Left lobe of liver (tissue), 2 donors: Measurements from ENCODE around the gene EYS. TPM values are rescaled to one million over a fixed set of nuclear protein-coding genes. Genes with fewer than 3 reads are reported as not detected.

Experiments
- ATAC-seq: fragments of 200-7000 bp; cut with Tn5 transposase; one replicate; pipeline ENCODE4 v1.9.1; 2020; ENCODE audit warnings: mild to moderate bottlenecking, moderate library complexity
- DNase-seq: peaks from one replicate; pipeline ENCODE4 v3.0.0-alpha.2; 2020; ENCODE audit warnings: low spot score
- total RNA-seq: library from RNA; stranded (reverse); gene quantifications from one replicate; pipeline ENCODE4 v1.2.1, GENCODE V29; 2021
- donor health status: DM: no; HTN: no; CAD: no; lungs with moderate emphysema.
- donor health status: DM: no; HTN: yes; CAD: no.

EYS gene
- total RNA-seq, 1 donor from 2014 or later = 1.3 TPM

DNA sequence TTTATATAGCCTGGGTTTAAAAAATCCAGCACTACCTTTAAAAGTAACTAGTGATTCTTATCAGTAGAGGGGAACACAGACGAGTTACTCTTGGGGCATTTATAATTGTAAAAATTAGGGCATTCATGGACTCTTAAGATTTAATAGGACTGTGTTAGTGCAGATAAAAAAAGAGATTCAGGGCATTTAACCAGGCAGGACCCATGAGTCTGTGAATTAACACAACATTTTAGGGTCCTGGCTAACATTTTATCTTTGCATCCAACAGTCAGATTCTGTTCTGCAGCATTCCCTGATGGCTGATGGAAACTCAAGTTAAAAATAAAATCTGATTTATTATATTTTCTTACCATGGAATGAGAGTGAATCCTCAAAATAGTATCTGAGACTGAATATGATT is 1297.1 kb downstream of the EYS start:
- DNase-seq (no peak), ATAC-seq (no peak)

- no peak for ATAC-seq
Observed at GRCh38 chr6:64404396-64404795, 1302.6 kb downstream of the EYS start.

GRCh38 chr6:64383277-64383676 is 1323.7 kb downstream of the EYS start:
- DNase-seq = no peak
- no peak for ATAC-seq

More at GRCh38 chr6:64404396-64404795, 1302.6 kb downstream of the EYS start:
- DNase-seq = no peak

GRCh38 chr6:64376394-64376793 is 1330.6 kb downstream of the EYS start:
- DNase-seq = no peak
- no peak for ATAC-seq

GRCh38 chr6:64357430-64357829 is 1349.6 kb downstream of the EYS start:
- ATAC-seq = no peak

GRCh38 chr6:64347411-64347810 is 1359.6 kb downstream of the EYS start:
- ATAC-seq (no peak), DNase-seq (no peak)

More at GRCh38 chr6:64357430-64357829, 1349.6 kb downstream of the EYS start:
- no peak for DNase-seq

DNA sequence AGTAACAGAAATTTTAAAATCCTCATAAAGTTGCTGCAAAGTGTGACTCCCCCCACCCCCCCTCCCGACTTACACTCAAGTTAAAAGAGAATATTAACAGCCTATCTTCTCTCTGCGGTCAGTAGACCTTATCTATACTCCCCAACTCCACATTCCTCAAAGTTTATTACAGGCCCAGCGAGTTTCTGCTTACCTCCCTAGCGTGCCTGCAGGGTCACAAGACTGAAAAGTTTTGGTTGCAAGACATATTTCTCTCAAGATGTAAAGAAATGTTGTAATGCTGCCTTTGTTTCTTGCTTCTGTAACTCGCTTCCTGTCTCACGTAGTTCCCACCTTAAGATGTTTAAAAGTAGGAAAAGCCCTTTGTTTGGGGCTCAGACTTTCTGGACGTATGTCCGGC is 1371.8 kb downstream of the EYS start:
- no peak for DNase-seq
- no peak for ATAC-seq

- ATAC-seq = no peak
- no peak for DNase-seq
Observed at GRCh38 chr6:64334636-64335035, 1372.4 kb downstream of the EYS start.

DNA sequence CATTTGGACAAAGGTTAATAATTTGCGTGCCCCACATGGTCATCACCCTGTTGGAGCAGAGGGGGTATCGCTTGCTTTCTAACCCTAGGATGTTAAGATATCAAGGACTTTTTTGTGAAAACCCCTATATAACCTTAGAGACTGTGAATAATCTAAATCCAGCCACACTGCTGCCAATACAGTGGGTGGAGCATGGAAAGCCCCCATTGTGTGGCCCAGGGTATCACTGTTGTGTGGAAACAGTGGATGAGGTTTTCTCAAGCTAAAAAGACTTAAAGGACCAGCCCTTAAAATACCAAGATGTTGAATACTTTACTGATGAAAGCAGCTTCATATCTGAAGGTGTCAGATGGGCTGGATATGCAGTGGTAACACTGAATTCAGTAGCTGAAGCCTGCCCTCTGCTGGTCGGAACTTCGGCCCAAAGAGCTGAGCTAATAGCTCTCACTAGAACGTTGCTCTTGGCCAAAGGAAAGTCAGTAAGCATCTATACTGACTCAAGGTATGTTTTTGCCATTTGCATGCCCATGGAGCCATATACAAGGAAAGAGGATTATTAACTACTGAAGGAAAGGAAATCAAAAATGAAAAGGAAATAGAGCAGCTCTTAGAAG is 1376.2 kb downstream of the EYS start:
- ATAC-seq = peak; percentile 73
- DNase-seq = peak; percentile 71

GRCh38 chr6:64326939-64327338 is 1380.1 kb downstream of the EYS start:
- no peak for ATAC-seq
- DNase-seq = no peak

- ATAC-seq (no peak), DNase-seq (no peak)
Observed at GRCh38 chr6:64325093-64325492, 1381.9 kb downstream of the EYS start.

DNA sequence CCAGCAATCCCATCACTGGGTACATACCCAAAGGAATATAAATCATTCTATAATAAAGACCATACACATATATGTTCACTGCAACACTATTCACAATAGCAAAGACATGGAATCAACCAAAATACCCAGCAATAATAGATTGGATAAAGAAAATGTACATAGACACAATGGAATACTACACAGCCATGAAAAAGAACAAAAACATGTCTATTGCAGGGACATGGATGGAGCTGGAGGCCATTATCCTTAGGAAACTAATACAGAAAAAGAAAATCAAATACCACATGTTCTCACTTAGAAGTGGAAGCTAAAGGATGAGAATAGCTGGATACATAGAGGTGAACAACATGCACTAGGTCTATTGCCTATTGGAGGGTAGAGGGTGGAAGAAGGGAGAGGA is 1396.8 kb downstream of the EYS start:
- DNase-seq (no peak), ATAC-seq (no peak)

DNA sequence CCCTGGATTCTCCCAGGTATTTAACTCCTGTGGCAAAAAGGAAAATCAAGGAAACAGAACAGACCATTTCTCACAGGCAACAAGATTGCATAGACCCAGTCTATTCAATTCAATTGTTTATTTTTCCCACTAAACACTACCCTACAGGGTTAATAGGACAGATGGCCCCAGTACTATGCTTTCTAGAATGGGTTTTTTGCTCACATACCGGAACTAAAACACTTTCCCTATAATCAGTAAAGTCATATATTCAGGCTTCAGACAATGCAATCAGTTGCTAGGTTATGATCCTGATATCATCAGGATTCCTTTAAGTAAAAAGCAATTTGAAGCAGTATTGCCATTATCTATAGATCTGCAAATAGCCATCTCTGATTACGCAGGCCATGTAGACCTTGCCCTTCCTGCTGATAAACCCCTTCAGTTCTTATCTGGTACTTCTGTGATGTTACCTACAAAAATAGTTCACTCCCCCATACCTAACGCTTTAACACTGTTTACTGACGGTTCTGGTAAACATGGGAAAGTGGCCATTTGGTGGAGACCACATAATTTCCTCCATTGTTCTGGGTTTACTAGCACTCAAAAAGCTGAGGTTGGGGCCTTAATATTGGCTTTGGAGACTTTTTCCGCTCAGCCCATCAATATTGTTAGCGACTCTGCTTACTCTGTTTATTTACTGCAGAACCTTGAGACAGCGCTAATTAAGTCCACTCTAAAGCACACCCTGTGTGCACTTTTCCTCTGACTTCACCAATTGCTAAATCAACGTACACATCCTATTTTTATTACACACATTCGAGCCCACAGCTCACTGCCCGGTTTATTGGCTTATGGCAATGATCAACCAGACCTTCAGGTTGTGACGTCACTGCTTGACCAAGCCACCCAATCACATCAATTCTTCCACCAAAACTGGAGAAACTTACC is 1405.5 kb downstream of the EYS start:
- DNase-seq (no peak), ATAC-seq (no peak)

- DNase-seq (no peak), ATAC-seq (no peak)
Observed at GRCh38 chr6:64299176-64299575, 1407.8 kb downstream of the EYS start.

- DNase-seq = no peak
Observed at GRCh38 chr6:64294034-64294433, 1413.0 kb downstream of the EYS start.

DNA sequence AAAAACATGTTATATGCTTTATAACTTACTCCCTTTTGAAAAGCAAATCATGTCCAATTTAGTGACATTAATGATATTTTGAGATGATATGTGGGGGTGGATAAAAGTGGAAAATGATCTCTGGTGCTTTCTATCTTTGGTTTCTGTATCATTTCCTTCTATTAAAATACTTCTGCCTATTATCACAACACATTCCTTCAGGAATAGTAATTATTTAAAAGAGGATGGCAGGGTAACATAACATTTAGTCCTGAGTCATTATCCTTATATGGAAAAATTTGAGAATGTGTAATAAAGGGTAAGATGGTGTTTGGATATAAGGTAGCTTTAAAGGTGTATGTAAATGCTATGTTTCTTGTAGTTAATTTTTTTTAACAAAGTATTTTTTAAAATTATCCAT is 1413.7 kb downstream of the EYS start:
- DNase-seq (no peak), ATAC-seq (no peak)

More at GRCh38 chr6:64294034-64294433, 1413.0 kb downstream of the EYS start:
- no peak for ATAC-seq

DNA sequence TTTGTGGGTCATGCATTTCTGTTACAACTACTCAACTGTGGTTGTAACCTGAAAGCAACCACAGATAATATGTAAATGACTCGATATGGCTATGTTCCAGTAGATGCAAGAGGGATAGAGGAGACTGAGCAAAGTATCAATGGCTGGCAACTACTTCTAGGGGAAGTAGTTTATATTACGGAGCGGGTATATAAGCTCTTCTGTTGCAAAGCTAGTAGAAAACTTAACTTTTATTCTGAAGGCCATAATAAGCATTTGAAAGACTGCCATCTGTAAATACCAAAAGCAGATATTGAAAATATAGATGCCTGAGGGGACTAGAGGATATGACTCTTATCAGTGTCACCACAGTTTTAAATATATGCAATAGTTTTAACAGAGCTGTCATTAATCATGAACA is 1416.2 kb downstream of the EYS start:
- DNase-seq (no peak), ATAC-seq (no peak)

GRCh38 chr6:64289931-64290330 is 1417.1 kb downstream of the EYS start:
- DNase-seq (no peak), ATAC-seq (no peak)

- ATAC-seq (no peak), DNase-seq (no peak)
Observed at GRCh38 chr6:64288351-64288750, 1418.7 kb downstream of the EYS start.

DNA sequence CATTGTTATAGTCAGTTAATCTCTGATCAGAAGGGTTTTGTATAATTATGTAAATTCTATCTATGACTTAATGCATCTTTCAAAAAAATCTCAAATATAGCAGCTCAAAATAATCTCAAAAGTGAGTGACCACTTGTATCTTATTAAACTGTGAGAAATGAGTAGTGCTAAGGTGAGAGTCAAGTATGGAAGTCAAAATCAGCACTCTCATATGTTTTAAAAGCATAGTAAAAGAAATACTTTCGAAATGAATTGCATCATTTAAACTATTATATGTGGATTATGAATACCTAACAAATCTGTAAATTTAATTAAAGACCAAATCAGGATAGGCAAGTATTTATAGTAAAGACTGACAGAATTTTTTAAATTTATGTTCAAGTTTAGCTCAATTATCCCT is 1425.9 kb downstream of the EYS start:
- DNase-seq (no peak), ATAC-seq (no peak)

DNA sequence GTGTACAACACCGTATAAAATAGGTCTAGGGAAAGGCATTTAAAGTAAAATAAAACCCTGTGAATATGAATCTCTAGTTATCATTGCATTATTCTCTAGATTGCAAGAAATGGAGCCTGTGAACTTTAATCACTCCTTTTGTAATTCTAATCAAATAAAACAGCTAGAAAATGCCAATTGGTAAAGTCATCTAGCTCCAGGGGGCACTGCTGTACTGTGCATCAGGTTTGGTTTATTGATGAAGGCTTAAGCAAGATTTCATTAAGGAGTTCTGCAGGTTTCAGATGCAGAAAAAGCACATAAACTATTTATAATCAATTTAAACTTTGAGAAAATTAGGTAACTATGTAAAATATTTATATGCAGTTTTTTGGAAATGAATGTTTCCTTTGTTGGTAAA is 1426.5 kb downstream of the EYS start:
- ATAC-seq = peak; percentile 84
- DNase-seq = no peak

DNA sequence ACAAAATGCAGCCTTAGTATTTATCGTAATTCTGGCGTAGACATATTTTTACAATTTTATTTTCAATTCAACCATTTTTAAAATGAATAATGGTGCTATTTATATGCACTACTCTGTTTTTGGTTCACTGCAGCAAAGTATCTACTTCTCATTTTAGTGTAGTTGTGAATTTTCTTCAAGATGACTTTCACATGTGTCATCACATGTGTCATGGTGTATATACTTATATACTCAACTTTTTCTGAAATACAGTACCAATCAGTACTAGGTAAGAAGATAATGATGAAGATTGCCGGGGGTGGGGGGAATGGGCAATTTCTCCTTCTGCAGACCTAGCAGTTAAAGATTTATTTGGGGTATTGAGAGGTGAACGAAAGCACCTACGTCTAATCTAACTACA is 1436.9 kb downstream of the EYS start:
- DNase-seq (no peak), ATAC-seq (no peak)
